Muscle layer of colon (tissue), 2 donors: ENCODE data around the gene HES4.

ENCODE experiments used
- H3K27ac ChIP-seq: one replicate; pipeline ENCODE4 v1.7.0; 2013; ENCODE audit warnings: low read depth, mild to moderate bottlenecking, low read length, moderate library complexity
- H3K27me3 ChIP-seq, 2 donors: one replicate each; pipeline ENCODE4 v1.7.0; 2013; ENCODE audit warnings: low read length in 2 of 2, mild to moderate bottlenecking in 2 of 2; ENCODE audit not compliant: insufficient read depth in 2 of 2, control insufficient read depth in 1 of 2
- H3K36me3 ChIP-seq: one replicate; pipeline ENCODE4 v1.7.0; 2013; ENCODE audit warnings: mild to moderate bottlenecking, low read length; ENCODE audit not compliant: insufficient read depth
- H3K4me1 ChIP-seq: one replicate; pipeline ENCODE4 v1.7.0; 2013; ENCODE audit warnings: mild to moderate bottlenecking, low read length; ENCODE audit not compliant: insufficient read depth
- H3K4me3 ChIP-seq, 2 donors: one replicate each; pipeline ENCODE4 v1.7.0; 2013; ENCODE audit warnings: low read length in 2 of 2, low read depth in 1 of 2, mild to moderate bottlenecking in 1 of 2, moderate library complexity in 1 of 2
- H3K9ac ChIP-seq: one replicate; pipeline ENCODE4 v1.7.0; 2013; ENCODE audit warnings: low read length
- H3K9me3 ChIP-seq: one replicate; pipeline ENCODE4 v1.7.0; 2013; ENCODE audit warnings: mild to moderate bottlenecking, low read length
- donor health status: abdominal sarcoma.
- donor health status: Adenocarcinoma of cecum.

HES4 gene

DNA sequence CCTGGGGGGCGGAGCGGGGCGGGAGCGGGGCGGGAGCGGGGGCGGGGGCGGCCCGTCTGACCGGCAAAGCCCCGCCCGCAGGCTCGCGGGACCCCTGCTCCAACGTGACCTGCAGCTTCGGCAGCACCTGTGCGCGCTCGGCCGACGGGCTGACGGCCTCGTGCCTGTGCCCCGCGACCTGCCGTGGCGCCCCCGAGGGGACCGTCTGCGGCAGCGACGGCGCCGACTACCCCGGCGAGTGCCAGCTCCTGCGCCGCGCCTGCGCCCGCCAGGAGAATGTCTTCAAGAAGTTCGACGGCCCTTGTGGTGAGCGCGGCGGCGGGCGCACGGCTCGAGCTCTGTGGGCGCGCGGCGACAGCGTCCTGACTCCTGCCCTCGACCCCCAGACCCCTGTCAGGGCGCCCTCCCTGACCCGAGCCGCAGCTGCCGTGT lies 41.2 kb upstream of the HES4 start:
- Histone ChIP-seq H3K4me1 (peaks cover 6% of the 10 kb centered on the region), H3K36me3 (no peaks in the 10 kb centered on the region), H3K27me3 (peaks cover 0 to 20% of the 10 kb centered on the region in 2 donors), H3K27ac (no peak overlapping the region), H3K9ac (no peak overlapping the region), H3K4me3 (no peak overlapping the region), H3K9me3 (no peaks in the 10 kb centered on the region)

DNA sequence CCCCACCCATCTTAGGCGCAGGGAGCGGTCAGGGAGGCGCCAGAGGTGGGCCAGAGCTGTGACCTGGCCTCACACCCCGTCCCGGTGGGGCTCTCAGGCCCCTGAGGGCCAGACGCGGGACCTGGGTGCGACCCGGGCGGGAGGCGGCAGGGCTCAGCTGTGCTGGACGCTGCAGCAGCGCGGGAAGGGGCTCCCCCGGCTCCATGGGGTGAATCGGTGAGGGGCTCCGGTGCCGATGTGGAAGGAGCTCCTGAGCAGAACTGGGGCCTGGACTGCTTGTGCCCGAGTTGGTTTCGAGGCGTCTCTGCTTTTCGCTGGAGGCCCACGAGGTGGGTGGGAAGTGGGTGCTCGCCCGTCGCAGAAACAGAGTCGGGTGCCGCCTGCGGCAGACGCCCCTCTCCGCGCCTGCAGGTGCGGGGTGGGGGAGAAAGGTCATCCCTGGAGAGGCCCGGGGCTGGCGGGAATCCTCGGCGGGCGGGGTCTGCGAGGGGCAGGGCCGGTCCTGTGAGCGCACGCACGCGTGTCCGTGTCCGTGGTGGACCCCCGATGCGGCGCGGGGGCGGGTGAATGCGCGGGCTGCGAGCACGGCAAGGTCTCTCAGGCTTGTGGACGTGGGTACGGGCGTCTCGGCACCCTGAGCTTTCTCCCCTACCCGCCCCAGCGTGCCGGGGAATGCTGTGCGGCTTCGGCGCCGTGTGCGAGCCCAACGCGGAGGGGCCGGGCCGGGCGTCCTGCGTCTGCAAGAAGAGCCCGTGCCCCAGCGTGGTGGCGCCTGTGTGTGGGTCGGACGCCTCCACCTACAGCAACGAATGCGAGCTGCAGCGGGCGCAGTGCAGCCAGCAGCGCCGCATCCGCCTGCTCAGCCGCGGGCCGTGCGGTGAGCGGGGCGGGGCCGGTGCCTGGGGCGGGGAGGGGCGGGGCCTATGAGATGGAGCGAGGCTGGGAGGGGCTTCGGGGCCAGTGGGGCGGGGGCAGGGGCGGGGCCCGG lies 40.4 kb upstream of the HES4 start:
- Histone ChIP-seq H3K4me3 (peak overlapping the region; percentile 27 to 64), H3K9ac (no peak overlapping the region), H3K4me1 (peaks cover 6% of the 10 kb centered on the region), H3K27ac (no peak overlapping the region), H3K9me3 (no peaks in the 10 kb centered on the region), H3K27me3 (peaks cover 0 to 20% of the 10 kb centered on the region in 2 donors), H3K36me3 (no peaks in the 10 kb centered on the region)

- H3K4me3 ChIP-seq, result no peak overlapping the region
- H3K9ac ChIP-seq, result no peak overlapping the region
- no peaks in the 10 kb centered on the region for H3K9me3 ChIP-seq
- peaks cover 6% of the 10 kb centered on the region for H3K4me1 ChIP-seq
- H3K36me3 ChIP-seq, result no peaks in the 10 kb centered on the region
- H3K27me3 ChIP-seq, result peaks cover 0 to 26% of the 10 kb centered on the region in 2 donors
- no peak overlapping the region for H3K27ac ChIP-seq
Observed at GRCh38 chr1:1039145-1039910, 39.4 kb upstream of the HES4 start.

DNA sequence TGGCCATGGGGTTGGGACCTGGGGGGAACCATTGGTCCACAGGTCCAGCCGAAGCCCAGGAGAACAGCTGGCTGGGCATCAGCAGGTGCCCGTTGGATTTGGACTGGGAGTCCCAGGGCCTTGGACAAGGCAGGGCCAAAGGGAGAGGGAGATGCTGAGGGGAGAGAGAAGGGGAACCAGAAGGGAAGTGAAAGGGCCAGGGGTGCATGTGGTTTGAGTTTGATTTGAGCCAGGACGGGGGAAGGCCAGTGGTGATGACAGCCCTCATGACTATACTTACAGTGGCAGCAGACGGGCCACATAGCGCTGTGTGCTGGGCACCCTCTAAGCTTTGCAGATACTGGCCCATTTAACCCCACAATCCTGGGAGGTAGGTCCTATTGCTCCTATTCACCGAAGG lies 38.8 kb upstream of the HES4 start:
- H3K9me3 ChIP-seq, result no peaks in the 10 kb centered on the region
- no peak overlapping the region for H3K4me3 ChIP-seq
- H3K27ac ChIP-seq, result no peak overlapping the region
- no peak overlapping the region for H3K9ac ChIP-seq
- H3K4me1 ChIP-seq, result peaks cover 6% of the 10 kb centered on the region
- no peaks in the 10 kb centered on the region for H3K36me3 ChIP-seq
- H3K27me3 ChIP-seq, result peaks cover 0 to 33% of the 10 kb centered on the region in 2 donors

- Histone ChIP-seq H3K4me3 (no peak overlapping the region), H3K36me3 (no peaks in the 10 kb centered on the region), H3K9ac (no peak overlapping the region), H3K4me1 (peaks cover 6% of the 10 kb centered on the region), H3K27ac (no peak overlapping the region), H3K27me3 (peaks cover 0 to 41% of the 10 kb centered on the region in 2 donors), H3K9me3 (no peaks in the 10 kb centered on the region)
Observed at GRCh38 chr1:1037366-1038327, 37.8 kb upstream of the HES4 start.

- H3K27me3 ChIP-seq, result peaks cover 0 to 48% of the 10 kb centered on the region in 2 donors
- no peak overlapping the region for H3K4me3 ChIP-seq
- no peak overlapping the region for H3K27ac ChIP-seq
- H3K4me1 ChIP-seq, result peaks cover 6% of the 10 kb centered on the region
- H3K9ac ChIP-seq, result no peak overlapping the region
- H3K36me3 ChIP-seq, result no peaks in the 10 kb centered on the region
- H3K9me3 ChIP-seq, result no peaks in the 10 kb centered on the region
Observed at GRCh38 chr1:1035291-1035943, 35.5 kb upstream of the HES4 start.

GRCh38 chr1:1034439-1034781 lies 34.5 kb upstream of the HES4 start:
- no peak overlapping the region for H3K4me3 ChIP-seq
- no peaks in the 10 kb centered on the region for H3K4me1 ChIP-seq
- H3K27ac ChIP-seq, result no peak overlapping the region
- H3K9me3 ChIP-seq, result no peaks in the 10 kb centered on the region
- H3K27me3 ChIP-seq, result peaks cover 0 to 41% of the 10 kb centered on the region in 2 donors
- H3K36me3 ChIP-seq, result no peaks in the 10 kb centered on the region
- no peak overlapping the region for H3K9ac ChIP-seq

DNA sequence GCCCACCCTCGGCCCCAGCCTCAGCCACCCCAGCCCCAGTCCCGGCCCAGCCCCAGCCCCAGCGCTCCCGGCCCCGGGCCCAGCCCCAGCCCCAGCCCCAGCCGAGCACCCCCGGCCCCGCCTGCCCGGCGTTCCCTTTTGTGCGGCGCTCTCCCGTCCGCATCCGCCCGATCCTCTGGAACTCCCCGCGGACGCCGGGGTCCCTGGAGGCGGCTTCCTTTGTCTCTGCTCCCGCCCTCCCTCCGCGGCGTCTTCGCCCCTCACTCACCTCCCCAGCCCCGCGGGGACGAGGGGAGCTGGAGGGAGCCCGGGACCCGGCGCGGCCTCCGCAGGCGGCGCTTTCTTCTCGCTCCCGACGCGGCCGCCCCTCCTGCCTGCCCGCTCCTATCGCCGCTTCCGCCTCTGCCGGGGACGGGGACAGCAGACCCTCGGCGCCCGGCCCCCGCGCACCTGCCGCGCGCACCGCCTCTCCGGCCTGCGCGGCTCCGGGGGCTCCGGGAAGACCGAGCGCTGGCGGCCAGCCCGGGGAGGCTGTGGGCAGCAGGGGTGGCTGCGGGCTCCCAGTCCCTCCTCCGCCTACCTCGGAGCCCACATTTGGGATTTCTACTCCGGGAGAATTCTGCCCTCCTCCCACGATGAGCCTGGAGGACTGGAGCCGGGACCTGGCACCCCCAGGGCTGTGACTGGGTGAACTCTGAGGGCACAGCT lies 34.0 kb upstream of the HES4 start:
- Histone ChIP-seq H3K27ac (no peak overlapping the region), H3K9me3 (no peaks in the 10 kb centered on the region), H3K27me3 (peaks cover 0 to 41% of the 10 kb centered on the region in 2 donors), H3K36me3 (no peaks in the 10 kb centered on the region), H3K9ac (no peak overlapping the region), H3K4me3 (peak overlapping the region in 1 of 2 donors; percentile 27), H3K4me1 (no peaks in the 10 kb centered on the region)

DNA sequence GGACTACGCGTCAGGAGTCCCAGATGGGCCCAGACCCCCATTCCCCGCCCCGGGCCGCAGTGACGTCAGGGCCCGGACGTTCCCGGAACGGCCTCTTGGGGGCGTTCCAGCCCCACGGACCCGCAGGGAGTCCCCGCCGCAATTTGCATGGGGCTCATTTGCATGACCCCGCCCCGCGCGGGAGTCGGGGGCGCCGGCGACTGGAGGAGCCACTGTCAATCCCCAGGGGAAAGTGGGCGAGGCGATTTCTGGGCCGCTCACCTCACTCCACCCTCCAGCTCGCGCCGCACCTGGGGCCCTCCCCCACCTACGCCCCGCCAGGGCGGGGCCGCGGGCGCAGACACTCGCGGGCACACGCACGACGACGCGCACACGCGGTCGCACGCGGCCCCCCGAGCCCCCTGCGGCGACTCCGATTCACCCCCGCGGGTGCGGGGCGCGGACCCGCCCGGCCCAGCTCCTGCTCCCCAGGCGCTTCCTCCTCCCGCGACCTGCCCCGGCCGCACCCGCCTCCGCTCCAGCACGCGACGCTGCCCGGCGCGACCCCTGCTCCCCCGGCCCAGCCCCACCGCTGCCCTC lies 33.2 kb upstream of the HES4 start:
- Histone ChIP-seq H3K27ac (no peak overlapping the region), H3K4me1 (no peaks in the 10 kb centered on the region), H3K4me3 (peak overlapping the region; percentile 9 to 32), H3K36me3 (no peaks in the 10 kb centered on the region), H3K27me3 (peaks cover 0 to 41% of the 10 kb centered on the region in 2 donors), H3K9me3 (no peaks in the 10 kb centered on the region), H3K9ac (no peak overlapping the region)

DNA sequence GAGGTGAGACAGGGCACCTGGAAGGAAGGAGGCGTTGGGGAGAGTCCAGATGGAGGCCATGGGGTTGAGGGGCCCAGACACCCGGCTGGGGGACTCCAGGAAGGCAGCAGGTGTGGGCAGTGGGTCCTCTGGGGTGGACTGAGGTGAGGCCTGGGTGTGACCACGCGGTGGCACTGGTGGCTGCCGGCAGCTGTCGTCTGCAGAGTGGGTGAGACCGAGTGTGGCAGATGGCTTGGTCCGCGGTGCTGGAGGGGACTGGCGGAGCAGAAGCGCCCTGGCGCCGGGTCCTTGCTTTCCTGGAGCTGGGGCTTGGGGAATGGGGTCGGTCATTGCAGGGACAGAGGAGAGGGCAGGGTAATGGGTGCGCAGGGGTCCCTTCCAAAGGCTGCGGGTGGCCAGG lies 32.5 kb upstream of the HES4 start:
- Histone ChIP-seq H3K9me3 (no peaks in the 10 kb centered on the region), H3K27me3 (peaks cover 0 to 36% of the 10 kb centered on the region in 2 donors), H3K36me3 (no peaks in the 10 kb centered on the region), H3K4me1 (no peaks in the 10 kb centered on the region), H3K4me3 (no peak overlapping the region), H3K9ac (no peak overlapping the region), H3K27ac (no peak overlapping the region)
